Measurements from ENCODE around the gene EVI5.
"Not testable (repeated sequence)": the region's sequence is repeated elsewhere in the genome, so short reads cannot be mapped to it uniquely, and the experiment has no call there.

EVI5 gene

DNA sequence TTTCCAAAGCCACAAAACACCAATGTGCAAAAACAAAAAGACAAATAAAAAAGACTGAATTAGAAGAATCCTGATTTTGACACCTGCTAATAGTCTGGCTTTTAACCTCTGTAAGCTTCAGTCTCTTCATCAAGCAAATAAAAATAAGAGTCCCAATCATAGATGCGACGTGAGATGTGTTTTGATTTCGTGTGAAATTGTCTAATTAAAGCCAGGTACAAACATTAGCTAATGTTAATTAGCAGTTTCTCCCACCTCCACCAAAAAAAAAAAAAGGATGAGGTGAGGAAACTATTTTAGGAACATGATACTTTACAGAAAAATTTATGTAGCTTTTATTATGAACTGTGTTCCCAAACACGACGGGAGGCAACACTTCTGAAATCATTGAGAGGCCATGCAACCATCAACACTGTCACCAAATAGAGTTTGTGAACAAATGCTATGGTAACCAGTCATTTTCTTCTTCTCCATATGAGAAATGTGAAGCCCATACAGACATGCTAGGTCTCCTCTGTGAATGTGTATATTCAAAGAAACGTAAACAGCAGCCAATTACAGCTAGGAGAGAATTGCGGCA, 6.7 kb upstream of the EVI5 start:
- DNase-seq = no peak

- DNase-seq = no peak
These were observed 6.0 kb upstream of the EVI5 start for GRCh38 chr1:92790867-92791266.

- DNase-seq = no peak
These were observed 5.2 kb upstream of the EVI5 start for GRCh38 chr1:92790081-92790480.

DNA sequence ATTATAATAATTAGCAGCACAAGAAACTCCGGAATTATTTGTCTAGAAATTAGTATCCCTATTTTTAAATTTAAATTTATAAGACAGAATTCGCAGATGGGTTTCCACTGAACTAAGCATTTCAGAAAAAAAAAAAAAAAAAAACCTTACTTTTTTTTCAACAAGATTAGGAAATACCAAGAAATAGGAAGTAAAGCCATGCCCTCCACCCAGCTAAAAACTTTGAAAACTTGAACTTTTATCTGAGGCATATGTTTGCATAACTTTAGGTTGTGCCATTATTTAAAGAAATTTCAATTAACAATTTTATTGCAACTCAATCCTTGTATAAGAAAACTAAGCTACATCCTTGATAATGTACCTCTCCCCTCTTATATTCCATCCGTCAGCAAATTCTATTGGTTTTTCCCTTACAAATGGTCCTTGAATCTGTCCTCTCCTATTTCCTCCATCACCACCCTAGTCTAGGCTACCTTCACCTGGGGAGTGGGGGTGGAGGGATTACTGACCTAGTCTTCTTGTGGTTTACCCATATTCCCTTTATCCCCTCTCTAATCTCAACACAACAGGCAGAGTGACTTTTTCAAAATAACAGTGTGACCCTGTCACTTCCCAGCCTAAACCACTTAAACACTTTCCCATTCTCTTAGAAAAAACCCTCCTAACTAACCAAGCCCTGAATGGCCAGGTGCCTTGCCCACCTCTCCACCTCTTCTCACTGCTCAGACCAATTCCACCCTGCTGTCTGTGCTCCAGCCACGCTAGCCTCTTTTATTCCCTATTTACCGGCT, 1.4 kb upstream of the EVI5 start:
- DNase-seq = no peak

- DNase-seq = peak; percentile 58
These were observed 778 bp downstream of the EVI5 start for GRCh38 chr1:92784021-92784638.

DNA sequence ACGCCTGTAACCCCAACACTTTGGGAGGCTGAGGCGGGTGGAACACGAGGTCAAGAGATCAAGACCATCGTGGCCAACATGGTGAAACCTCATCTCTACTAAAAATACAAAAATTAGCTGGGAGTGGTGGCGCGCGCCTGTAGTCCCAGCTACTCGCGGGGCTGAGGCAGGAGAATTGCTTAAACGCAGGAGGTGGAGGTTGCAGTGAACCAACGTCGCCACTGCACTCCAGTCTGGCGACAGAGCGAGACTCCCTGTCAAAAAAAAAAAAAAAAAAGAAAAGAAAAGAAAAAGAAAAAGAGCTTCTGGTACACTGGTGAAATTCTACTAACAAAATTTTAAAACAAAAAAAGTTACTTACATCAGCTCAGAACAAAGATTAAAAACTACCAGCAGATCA, 1.4 kb downstream of the EVI5 start:
- DNase-seq = not testable (repeated sequence)

DNA sequence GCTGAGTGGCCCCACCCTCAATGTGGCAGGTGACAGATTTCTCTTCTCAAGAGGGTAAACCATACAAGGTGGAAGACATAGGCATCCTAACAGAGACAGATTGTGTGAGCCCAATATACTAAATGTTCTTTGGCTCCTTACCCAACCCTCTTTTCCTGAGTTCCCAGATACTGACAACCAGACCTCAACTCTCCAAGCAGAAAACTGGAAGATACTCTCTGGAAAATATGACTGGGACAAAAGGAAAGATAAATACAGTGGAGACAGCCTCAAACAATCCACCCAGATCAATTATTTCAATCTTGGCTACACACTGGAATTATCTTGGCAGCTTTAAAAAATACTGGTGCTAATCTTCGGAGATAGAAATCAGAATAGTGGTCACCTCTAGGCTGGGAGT, 6.5 kb downstream of the EVI5 start:
- DNase-seq = no peak

GRCh38 chr1:92774407-92774806, 10.5 kb downstream of the EVI5 start:
- no peak for DNase-seq

- DNase-seq = not testable (repeated sequence)
These were observed 11.2 kb downstream of the EVI5 start for GRCh38 chr1:92773749-92774148.

GRCh38 chr1:92769856-92770255, 15.1 kb downstream of the EVI5 start:
- no peak for DNase-seq

DNA sequence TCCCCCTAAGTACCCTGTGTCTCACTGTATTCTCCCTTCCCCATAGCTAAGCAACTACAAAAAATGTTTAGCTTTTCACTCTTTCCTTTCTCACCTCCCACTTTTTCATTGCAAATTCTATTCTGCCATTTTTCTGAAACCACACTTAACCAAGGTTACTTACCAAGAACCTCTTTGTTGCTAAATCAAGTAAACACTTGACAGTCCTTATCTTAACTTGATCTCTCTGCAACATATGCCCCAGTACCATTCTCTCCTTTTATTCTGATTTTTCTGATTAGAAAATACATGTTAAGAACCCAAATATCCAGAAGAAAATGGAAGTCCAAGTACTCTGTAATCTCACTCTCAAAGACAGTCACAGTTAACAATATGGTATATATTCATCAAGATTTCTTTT, 16.0 kb downstream of the EVI5 start:
- DNase-seq = no peak

DNA sequence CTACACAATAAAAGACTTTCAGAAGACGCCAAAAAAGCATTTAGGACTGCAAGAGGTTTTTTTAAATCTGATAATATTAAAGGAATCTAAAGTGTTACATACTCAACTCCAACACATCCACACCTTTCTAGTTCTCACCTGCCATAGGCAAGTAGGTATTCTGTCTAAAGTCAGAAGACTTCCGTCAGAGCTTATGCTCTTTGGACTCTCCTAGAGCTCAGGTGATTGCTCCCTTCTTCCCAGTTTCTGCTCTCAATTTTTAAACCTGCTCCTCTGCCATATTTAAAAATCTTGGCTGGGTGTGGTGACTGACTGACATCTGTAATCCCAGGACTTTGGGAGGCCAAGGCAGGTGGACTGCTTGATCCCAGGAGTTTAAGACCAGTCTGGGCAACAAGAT, 16.6 kb downstream of the EVI5 start:
- no peak for DNase-seq

- no peak for DNase-seq
These were observed 20.8 kb downstream of the EVI5 start for GRCh38 chr1:92764116-92764515.

- DNase-seq = no peak
These were observed 22.6 kb downstream of the EVI5 start for GRCh38 chr1:92762355-92762754.

DNA sequence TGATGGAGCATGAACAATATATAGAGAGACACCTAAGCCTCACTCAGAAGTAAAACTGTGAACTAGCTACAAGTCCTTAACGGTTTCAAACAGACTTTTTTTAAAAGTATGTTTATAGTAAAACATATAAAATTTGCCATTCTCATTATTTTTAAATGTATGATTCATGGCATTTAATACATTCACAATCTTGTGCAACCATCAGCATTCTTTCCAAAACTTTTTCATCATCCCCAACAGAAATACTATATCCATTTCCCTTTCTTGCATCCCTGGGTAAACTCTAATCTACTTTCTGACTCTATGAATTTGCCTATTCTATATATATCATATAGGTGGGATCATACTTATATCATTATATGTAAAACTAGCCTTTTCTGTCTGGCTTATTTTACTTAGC, 25.5 kb downstream of the EVI5 start:
- DNase-seq = no peak

DNA sequence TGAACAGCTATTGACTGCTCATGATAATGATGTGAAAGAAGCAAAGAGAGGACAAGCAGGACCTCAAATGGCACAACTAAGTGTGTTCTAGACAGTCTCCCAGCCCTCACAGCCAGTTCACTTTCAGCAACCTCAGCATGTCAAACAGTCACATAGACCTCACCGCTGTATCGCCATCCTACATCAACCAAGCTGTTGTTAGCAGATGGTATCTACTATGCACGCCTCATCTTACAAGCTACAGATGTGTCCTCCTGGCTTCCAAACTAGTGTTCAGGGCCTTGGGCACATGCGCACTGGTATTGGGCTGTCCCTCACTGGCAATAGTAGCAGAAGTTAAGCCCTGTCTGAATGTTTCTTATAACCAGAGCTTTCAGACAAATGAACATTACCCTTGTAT, 28.4 kb downstream of the EVI5 start:
- DNase-seq = no peak

DNA sequence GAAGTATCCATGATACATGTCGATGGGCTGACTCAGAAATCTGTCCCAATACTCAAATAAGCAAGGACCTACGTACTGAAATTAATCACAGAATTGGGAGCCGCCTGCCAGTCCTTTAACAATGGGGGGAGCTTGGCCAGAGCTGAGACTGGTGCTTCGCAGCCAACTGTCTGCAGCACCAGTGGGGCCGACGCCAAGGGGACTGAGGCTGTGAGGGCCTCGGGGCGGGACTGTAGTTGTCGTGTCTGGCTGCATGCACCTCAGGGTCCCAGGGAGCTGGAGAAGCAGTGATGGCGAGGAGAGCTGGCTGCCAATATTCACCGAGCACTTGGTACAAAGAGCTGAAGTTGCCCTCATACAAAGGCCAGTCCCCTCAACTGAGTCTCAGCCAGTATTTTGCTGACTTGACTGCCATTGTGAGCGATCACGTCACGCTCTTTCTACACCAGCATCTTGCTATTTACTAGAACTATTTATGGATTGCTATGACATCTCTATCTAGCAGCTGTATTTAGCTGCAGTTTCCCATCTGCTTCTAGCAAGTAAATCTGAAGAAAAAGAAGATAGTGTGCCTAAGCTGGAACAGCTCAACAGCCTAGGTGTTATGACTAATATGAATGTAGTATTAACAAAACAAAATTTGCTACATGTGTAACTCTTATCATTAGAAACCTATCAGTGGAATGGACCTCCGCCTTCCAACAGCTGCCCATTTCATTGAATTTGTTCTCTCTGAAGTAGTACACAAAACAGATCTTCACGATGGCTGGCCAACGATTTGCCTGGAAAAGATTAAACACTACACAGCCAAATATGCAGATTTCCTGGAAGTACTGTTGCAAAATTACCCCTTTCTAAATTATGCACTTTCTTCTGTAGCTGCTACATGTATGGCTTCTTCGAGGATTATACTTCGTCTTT, 29.1 kb downstream of the EVI5 start:
- no peak for DNase-seq

GRCh38 chr1:92754719-92755050, 30.2 kb downstream of the EVI5 start:
- no peak for DNase-seq

GRCh38 chr1:92754000-92754718, 30.7 kb downstream of the EVI5 start:
- DNase-seq = no peak

- DNase-seq = no peak
These were observed 32.2 kb downstream of the EVI5 start for GRCh38 chr1:92752719-92753118.

GRCh38 chr1:92749024-92749634, 35.8 kb downstream of the EVI5 start:
- peak; percentile 34 for DNase-seq

DNA sequence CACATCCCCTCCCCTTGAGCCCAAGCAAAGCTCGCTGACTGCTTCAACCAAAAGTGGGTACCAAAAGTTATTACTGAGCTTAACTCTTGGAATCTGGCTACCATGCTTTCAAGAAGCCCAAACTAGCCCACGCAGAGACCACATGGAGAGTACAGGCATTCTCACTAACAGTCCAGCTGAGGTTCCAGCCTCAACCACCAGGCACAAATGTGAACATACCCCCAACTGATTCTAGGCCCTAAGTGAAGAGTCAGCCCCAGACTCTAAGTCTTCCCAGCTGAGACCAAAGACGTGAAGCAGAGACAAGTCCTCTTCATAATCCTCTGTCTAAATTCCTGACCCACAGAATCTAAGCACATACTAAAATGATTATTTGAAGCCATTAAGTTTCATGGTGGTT, 36.8 kb downstream of the EVI5 start:
- no peak for DNase-seq

Measured in central memory CD4-positive, alpha-beta T cell (primary cell).